GM10847 (cell line): ENCODE results near the gene LRRFIP1.

ENCODE experiments used
- POLR2A ChIP-seq: IDR thresholded peaks from 2 replicates; pipeline ENCODE4 v1.6.1; 2011; ENCODE audit not compliant: insufficient read length; ENCODE audit errors: extremely low read depth

LRRFIP1 gene

DNA sequence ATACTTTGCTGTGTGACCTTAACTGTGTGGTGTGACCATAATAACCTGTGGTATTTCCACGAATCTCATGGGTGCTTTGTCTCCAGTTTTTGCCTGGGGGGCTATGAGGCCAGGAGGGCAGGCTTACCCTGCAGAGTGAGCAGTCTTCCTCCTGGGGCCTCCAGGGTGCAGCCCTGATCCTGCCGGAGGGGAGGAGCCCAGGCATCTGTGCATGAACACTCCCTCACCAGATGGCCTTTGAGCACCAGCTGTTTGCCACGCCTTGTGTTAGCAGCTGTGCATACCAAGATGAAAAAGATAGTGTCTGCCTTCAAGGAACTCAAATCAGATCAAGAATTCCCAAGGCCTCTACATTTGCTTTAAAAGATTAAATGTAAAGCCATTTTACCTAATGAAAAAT lies 96.2 kb downstream of the LRRFIP1 start:
- no peak for TF ChIP-seq POLR2A

DNA sequence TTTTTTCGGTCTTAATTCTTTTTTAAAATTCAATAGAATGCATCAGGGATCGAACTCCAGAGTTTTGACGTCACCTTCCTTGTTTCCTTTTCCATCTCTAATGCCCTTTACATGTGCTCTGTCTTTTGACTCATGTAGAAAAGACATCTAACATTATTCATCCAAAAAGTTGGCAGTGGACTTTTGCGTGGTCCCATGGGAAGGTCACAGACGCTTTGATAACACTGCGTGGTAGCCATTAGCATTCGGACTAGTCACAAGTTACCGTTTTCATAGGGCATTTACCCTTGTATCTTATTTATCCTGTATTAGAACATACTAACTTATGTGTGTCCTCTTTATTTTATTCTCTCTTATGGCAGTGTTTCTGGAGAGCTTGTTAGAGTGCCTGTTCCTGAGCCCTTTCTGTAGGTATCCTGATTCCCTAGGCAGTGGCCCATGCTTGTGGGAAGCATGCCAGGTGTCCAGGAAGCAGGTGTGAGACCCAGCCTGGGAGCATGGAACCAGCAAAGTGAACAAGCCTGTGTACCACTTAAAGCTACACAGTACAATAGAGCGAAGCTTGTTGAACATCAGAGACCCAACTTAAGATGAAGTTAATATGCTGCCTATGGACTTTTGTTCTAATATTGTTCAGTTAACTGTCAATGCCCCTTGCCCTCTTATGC lies 97.6 kb downstream of the LRRFIP1 start:
- TF ChIP-seq POLR2A: no peak

DNA sequence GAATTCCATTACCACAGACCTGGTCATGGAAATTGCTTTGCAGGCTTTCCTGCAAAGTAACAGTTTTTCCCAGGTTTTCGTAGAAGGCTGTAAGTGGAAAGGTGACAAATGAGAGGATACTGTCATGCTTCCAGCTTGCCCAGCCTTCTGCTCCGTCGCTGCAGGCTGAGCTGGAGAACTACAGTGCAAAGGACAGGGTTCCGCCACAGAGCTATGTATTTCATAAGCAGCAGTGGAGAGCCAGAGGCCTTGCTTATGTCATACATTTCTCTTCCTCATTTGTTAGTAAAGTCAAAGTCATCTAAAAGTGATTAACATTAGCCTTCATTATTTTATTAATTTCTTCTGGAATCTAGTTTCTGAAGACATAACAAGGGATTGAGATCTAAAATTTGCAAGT lies 98.3 kb downstream of the LRRFIP1 start:
- no peak for TF ChIP-seq POLR2A

DNA sequence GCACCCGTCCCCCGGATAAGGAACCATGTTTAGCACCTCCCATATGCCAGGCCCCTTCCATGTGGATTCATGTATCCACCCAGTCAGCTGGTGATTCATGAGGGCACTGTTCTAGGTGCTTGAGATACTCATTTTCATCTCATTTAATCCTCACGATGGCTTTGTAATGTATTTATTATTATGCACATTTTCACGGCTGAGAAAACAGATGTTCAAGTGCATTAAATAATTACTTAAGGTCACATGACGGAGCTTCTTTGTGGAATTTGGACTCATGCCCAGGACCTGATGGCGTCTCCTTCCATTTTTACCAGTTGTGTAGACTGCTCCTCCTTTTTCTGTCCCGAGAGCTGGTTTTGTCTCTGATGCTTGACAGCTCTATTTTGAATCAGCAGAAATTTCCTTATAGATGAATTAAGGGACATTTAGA lies 99.0 kb downstream of the LRRFIP1 start:
- no peak for TF ChIP-seq POLR2A

DNA sequence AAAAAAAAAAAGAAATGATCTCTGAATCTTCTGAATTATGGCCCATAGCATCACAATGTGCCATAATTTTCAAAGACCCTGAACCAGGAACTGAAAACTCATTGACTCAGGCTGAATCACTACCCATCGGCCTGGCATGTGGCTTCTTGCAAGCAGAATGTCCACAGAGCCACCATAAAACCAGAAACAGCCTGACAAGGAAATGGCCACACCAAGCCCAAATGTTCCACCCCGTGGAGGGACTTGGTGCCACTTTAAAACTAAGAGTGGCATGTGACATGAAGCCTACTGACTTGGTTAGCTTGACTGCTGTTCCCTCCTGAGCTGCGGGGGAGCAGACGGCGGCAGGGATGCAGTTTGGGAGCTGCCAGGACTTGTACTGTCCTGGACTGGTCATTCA lies 100.0 kb downstream of the LRRFIP1 start:
- no peak for TF ChIP-seq POLR2A

DNA sequence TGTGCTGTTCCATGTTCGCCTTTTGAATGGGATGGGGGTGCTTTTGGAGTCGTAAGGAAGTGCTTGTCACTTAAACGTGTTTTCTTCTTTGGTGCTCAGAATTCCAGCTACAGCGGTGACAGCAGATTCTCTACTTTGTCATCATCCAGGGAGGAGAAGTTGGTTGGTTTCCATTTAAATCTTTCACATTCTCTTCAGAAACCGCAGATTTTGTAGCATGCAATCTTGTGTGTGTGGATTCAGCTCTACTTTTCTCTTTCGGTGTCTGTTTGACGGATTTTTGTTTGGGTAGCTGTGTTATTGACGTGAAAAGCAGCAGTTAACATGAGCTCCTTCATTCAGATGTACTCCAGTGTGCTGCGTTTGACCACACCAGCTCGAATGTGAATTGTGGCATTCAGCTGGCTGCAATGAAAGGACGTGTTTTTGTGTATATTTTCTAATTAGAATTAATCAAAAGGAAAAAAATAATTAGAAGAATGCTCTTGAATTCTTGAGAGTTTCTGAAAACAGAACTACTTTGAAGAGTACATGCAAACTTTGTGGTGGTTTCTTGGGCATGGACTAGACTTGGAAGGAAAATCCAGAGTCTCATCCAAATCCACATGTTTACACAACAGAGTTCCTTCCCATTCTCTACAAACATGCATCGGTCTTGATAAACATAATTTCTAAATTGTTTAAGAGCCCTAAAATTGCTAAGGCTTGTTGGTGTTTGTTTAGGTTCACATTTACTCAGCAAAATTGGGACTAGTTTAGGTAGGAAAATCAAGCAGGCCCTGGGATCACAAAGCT lies 102.5 kb downstream of the LRRFIP1 start:
- no peak for TF ChIP-seq POLR2A

DNA sequence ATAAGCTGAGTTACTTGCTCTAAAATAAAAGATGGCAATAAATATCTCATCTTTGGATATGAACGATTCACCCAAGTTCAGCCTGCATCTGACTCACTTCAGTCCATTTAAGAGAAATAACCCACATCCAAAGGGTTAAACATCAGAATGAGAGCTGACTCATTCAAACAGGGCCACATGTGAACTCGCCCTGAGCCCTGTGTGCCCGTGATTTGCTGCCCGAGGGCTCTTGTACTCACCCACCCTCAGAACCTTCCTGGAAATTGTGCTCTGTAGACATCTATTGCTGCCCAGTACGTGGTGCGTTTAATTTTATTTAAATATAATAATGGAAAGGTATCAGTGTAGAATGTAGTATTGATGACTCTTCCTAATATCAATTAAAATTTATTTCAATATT lies 104.3 kb downstream of the LRRFIP1 start:
- TF ChIP-seq POLR2A: no peak

DNA sequence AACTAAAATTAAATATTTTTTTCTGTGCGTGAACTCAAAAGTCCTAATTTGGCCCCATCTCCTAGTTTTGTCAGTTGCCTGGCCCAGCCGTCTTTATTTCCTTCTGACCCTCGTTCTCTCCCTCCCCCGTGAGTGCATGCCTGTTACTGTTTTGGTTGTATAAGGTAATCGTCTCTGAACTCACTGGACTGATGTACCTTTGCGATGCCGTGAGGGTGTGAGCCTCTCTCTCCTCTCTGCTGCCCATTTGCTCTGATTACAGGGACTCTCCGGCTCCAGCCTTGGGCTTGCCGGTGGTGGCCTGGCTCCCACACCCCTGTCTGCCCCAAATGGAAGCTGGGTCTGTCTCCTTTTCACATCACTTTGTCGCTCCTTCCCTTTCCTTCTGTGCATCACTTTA lies 104.7 kb downstream of the LRRFIP1 start:
- no peak for TF ChIP-seq POLR2A

DNA sequence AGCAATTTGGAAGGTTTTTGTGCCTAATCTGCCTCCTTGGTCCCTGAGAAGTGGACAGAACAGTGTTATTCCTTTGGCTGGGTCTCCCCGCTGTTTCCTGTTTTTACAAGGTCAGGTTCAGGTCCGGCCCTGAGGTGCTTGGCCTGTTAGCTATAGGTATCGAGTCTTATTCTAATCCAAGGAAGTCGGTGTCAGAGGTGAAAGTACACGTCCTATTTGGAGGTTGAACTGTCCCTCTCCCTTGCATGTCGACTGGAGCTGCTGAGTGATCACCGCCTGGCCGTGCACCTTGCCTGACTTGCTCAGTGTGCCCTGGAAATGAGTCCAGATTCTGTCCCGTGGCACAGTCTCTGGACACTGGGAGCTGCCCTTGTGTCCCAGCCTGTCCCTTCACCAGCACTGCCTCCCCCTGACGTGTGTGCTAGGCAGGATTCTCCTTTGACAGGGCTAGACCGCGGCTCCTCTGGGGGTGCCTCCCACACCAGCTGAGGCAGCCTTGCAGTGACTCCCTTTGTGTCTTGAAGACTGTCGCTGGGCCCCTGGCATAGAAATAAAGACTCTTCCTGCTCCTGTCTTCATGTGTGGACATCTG lies 105.5 kb downstream of the LRRFIP1 start:
- no peak for TF ChIP-seq POLR2A

DNA sequence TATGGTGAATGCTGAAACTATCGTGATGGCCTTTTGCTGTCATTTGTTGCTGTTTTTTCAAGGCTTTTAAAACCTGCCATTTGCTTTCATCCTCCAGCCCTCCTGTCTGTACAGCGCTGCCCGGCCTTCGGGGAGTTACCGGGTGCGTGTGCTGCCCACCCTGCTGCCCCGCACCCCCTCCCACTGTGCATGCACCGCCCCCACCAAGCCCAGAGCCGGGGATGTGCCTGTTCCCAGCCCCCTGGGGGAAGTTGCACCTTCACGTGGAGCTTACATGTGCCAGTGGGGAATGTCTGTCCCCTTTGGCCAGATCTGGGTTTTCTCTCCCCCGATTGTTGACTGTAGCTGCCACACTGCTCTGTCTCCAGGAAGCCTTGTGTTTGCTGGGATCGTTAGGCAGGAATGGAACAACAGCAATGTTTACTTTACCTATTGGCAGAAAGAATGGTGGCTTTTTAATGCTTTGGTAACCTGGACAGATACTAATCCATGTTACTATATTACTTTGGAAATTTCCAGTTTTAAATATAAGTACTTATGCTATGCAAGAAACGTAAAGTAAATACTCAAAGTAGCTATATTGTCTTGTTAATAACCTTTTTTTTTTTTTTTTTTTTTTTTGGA lies 106.4 kb downstream of the LRRFIP1 start:
- TF ChIP-seq POLR2A: no peak

DNA sequence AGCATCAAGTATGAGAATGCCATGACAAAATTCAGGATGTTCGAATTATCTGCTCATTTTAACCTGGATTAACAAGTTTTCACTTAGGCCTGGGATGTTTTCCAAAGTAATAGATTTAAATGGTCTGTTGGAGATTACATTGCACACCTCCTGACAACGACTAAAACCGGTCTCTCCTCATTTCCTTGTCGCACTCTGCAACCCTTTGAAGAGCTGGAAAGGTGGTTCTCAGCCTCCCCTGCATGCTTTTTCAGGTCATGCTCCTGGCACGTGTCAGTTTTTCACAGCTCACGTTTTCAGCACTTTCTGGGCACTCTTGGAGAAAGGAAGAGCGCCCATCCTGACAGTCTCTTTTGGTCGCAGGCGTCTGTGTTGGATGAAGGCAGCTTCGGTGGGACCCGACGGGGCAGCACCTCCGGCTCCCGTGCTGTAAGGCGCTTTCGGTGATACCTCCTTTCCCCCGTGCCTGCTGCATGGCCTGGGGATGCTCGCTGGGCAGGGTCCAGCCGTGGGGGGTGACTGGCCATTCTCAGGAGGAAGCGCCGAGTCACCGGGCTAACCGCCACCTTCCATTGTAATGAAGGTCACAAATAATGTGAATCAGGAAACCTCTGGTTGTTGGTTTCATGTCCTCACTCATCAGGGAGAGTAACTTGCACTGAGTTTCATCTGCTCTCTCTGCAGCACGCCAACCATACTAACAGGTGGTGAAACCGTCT lies 107.7 kb downstream of the LRRFIP1 start:
- TF ChIP-seq POLR2A: no peak

DNA sequence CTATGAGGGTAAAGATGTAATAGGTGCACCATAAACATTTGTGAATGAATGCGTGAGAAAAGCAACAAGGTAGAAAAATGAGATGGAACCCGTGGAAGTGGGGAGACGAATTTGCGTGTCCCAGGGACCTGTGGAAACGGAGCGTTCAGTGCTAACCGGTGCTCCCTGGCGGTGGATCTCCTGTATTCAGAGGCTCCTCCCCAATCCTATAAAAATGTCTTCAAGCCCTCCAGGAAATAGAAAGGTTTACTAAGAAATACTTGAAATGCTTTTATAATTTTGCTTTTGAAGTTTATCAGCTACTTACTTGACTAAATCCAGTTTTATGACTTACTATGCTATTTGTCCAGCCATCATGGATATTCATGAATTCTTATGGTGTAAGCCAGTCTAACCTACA lies 108.4 kb downstream of the LRRFIP1 start:
- no peak for TF ChIP-seq POLR2A

DNA sequence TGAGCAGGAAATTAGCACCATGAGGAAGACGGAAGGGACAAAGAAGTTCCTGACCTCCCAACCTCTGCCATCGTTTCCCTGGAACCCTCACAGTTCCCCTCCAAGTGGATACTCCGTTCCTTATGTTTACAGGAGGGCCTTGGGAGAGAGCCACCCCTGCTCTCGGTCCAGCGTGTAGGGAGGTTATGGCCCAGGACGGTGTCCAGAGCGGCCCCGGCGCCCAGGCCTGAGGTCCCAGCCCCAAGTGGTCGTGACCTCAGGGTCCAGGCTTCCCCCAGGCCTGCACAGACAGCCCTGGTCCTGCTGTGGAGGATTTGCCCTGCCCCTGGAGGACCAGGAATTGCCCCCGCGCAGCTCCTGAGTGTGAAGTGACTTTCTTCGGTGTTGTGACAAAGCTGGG lies 109.4 kb downstream of the LRRFIP1 start:
- TF ChIP-seq POLR2A: no peak

DNA sequence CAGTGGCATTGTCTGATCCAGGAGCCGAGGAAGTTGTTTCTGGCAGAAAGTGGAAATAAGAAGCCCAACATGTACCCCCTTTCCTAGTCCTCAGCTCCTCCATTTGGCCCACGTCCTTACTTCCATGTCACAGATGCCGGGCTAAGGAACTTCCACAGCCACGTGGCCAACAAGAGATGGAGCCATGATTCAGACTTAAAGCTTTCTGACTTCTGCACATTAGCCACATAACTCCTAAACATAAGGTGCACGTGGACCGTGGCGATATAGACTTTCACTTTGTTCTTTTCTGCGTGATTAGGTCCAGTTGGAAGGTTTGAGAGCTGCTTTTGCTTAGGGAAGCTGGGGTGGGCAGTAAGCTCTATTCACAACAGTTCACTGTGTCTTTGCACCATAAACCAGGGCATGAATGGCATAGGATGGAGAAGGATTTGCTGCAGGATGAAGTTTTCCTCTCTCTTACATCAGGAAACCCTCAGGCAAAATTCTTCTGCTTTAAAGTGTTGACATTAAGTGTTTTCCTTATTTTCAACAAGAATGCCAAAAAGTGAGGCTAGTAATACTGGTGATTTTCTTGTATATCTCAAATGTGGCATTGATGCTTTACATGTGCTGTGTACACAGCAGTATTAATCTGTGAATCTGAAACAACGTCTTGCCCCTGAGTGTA lies 109.9 kb downstream of the LRRFIP1 start:
- TF ChIP-seq POLR2A: no peak

DNA sequence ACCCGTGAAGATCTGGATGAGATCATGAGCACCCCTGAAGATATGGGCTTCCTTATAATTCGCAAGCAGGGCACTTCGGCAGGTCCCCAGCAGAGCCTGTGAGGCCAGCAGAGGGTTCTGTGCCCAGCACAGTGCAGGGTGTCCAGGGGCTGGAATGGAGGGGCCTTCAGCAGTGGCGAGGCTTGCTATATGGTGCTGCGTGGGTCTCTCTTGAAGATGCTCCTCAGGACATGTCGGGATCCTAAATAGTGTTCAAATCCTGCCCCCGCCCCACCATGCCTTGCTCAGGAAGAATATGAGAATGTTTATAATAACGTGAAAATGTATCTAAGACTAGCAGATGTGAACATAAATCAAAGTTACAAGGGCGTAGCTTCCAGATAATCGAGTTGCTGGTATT lies 110.9 kb downstream of the LRRFIP1 start:
- no peak for TF ChIP-seq POLR2A
